ENCODE measurements around the gene KIF2C.
A peak's percentile ranks its signal among the peaks of the same experiment; 100 is the strongest.
"Not testable (repeated sequence)": the region's sequence is repeated elsewhere in the genome, so short reads cannot be mapped to it uniquely, and the experiment has no call there.

The KIF2C gene

DNA sequence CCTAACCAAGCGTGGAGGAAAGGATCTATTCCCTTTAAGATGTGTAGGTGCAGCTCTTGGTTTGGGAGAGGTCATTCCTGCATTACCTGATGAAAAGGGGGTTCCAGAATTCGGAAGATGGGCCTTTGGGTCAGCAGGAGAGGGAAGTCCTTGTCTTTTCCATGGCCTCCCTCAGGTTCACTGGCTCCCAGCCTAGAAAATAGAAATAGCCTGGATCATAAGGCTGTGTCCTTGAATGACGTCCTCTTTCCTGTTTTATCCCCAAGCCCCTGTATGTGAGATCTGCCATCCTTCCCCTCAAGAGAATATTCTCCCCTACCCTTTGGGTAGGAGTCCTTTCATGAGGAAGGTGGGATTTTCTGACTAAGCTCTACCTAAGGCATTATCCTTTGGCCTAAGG, 21.2 kb downstream of the KIF2C start:
- Histone ChIP-seq H3K4me3 (IDR thresholded peaks at IDR 0.05; ENCODE audit: insufficient read depth, low read depth, low read length) (no peak overlapping the region), H3K4me2 (no peak overlapping the region), H3K27me3 (ENCODE audit: insufficient read depth, low read depth) (no peaks in the 10 kb centered on the region), H2AFZ (ENCODE audit: low read depth) (no peak overlapping the region), H3K27ac (no peak overlapping the region), H3K36me3 (ENCODE audit: insufficient read depth) (peaks cover 8% of the 10 kb centered on the region; the same call in 1 of the 2 replicates), H3K79me2 (ENCODE audit: insufficient read depth, low read depth) (no peaks in the 10 kb centered on the region), H3K4me1 (ENCODE audit: low read depth, poor library complexity, severe bottlenecking) (peaks cover 14% of the 10 kb centered on the region), H3K9ac (no peak overlapping the region), H4K20me1 (ENCODE audit: insufficient read depth) (no peaks in the 10 kb centered on the region)
- TF ChIP-seq, protein P1, sequence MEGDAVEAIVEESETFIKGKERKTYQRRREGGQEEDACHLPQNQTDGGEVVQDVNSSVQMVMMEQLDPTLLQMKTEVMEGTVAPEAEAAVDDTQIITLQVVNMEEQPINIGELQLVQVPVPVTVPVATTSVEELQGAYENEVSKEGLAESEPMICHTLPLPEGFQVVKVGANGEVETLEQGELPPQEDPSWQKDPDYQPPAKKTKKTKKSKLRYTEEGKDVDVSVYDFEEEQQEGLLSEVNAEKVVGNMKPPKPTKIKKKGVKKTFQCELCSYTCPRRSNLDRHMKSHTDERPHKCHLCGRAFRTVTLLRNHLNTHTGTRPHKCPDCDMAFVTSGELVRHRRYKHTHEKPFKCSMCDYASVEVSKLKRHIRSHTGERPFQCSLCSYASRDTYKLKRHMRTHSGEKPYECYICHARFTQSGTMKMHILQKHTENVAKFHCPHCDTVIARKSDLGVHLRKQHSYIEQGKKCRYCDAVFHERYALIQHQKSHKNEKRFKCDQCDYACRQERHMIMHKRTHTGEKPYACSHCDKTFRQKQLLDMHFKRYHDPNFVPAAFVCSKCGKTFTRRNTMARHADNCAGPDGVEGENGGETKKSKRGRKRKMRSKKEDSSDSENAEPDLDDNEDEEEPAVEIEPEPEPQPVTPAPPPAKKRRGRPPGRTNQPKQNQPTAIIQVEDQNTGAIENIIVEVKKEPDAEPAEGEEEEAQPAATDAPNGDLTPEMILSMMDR (conservative IDR thresholded peaks at IDR 0.05; ENCODE audit: low read depth, low read length), result no peak

DNA sequence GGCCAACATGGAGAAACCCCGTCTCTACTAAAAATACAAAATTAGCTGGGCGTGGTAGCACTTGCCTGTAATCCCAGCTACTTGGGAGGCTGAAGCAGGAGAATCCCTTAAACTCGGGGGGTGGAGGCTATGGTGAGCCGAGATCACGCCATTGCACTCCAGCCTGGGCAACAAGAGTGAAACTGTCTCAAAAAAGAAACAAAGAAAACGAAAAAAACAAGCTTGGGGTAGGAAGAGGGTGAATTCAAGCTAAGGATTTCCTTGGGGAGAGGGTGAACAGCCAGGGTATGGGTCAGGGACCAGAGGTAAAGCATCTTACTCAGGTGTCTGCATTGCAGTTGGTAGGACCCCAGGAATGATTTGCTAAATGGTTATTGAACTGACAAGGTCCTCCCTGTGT, 26.8 kb downstream of the KIF2C start:
- not testable (repeated sequence) for H3K4me1 ChIP-seq (ENCODE audit: low read depth, poor library complexity, severe bottlenecking); H3K4me3 ChIP-seq (IDR thresholded peaks at IDR 0.05; ENCODE audit: insufficient read depth, low read depth, low read length); H4K20me1 ChIP-seq (ENCODE audit: insufficient read depth); H3K4me2 ChIP-seq; H3K27ac ChIP-seq; H3K9ac ChIP-seq; H3K36me3 ChIP-seq (ENCODE audit: insufficient read depth); H3K27me3 ChIP-seq (ENCODE audit: insufficient read depth, low read depth); H3K79me2 ChIP-seq (ENCODE audit: insufficient read depth, low read depth); H2AFZ ChIP-seq (ENCODE audit: low read depth)

DNA sequence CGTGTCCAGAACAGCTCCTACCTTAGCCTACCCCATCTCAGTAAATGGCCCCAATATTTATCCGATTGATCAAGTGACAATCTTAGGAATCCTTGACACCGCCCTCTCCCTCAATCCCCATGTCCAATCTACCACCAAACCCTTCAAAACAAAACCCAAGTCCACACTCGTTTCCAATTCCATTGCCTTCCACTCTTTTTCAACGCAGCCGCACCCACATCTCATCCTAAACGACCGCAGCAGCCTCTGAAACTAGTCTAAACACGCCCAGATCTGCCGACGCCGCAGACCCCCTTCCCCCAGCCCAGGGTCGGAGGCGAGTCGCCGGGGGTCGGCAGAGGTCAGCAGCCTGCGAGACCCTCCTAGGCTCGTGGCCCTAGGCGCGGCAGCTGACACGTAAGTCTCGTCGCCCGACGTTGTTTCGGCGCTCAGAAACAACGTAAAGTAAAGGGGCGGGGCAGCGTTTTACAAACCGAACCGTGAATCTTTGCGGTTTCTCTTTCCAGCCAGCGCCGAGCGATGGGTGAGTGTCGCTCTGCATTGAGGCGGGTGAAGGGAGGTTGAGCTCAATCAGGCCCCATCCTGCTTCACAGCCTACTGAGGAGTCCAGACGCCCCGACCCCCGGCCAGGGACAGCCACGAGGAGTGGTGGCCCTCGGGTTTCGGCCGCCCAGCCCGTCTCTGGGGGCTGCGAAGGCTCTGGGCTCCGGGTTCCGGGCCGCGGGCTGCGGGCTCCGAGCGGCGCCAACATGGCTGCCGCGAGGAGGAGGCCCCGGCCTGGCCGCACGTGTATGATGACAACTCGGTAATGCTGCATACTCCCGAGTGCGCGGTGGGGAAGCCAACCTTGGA, 35.7 kb downstream of the KIF2C start, which contains the start of gene RPS8:
Gene RPS8, plus strand, starts transcription at position 463 of the 852 bp plus-strand sequence. Its CDS starts 57 bp downstream, at position 520.
- peaks cover 6% of the 10 kb centered on the region; the same call in 1 of the 2 replicates for H4K20me1 ChIP-seq (ENCODE audit: insufficient read depth)
- H3K27ac ChIP-seq, result peak within 1 kb of the TSS; percentile 91
- H3K4me1 ChIP-seq (ENCODE audit: low read depth, poor library complexity, severe bottlenecking), result peaks cover 23% of the 10 kb centered on the region
- peak within 1 kb of the TSS; percentile 46 for H2AFZ ChIP-seq (ENCODE audit: low read depth)
- H3K36me3 ChIP-seq (ENCODE audit: insufficient read depth), result peaks cover 23% of the 10 kb centered on the region; the same call in 1 of the 2 replicates
- peak within 1 kb of the TSS; percentile 94 for H3K4me2 ChIP-seq
- TF ChIP-seq, protein P1 (conservative IDR thresholded peaks at IDR 0.05; ENCODE audit: low read depth, low read length), result no peak
- H3K9ac ChIP-seq, result peak within 1 kb of the TSS; percentile 99
- no peaks in the 10 kb centered on the region for H3K27me3 ChIP-seq (ENCODE audit: insufficient read depth, low read depth)
- peaks cover 39% of the 10 kb centered on the region for H3K79me2 ChIP-seq (ENCODE audit: insufficient read depth, low read depth)
- H3K4me3 ChIP-seq (IDR thresholded peaks at IDR 0.05; ENCODE audit: insufficient read depth, low read depth, low read length), result peak within 1 kb of the TSS; percentile 88

DNA sequence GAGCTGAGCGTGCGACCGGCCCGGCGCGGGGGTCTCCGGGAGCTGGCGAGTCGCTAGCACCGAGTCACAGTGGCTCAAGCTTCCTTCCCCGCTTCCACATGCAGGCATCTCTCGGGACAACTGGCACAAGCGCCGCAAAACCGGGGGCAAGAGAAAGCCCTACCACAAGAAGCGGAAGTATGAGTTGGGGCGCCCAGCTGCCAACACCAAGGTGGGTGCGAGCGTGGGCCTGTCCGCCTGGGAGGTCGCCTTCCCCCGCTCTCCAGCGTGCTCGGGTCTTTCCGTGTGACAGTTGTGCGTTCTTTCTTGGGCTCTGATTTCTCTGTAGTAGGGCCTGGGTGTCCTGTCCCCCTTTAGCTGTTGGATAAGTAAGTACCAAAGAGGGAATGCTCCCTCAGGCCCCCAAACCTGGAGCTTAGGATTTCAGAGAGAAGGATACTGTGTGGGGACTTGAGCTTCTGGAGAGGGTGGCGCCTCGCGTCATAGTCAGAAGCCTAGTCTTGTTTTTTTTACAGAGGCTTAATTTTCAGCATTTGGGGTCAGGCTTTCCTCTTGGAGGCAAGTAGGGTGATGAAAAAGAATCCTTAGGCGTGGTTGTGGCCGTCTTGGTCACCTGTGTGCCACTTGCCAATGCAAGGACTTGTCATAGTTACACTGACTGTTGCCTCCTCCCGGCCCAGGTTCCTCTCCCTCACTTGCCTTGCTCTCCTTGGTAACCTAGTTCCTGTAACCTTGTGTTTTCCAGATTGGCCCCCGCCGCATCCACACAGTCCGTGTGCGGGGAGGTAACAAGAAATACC, 36.5 kb downstream of the KIF2C start:
- Histone ChIP-seq H3K27me3 (ENCODE audit: insufficient read depth, low read depth) (no peaks in the 10 kb centered on the region), H3K4me3 (IDR thresholded peaks at IDR 0.05; ENCODE audit: insufficient read depth, low read depth, low read length) (peak overlapping the region; percentile 88), H3K9ac (peak overlapping the region; percentile 99), H3K27ac (peak overlapping the region; percentile 91), H2AFZ (ENCODE audit: low read depth) (peak overlapping the region; percentile 46; the same call in 1 of the 2 replicates), H3K4me2 (peak overlapping the region; percentile 94), H3K79me2 (ENCODE audit: insufficient read depth, low read depth) (peaks cover 39% of the 10 kb centered on the region), H4K20me1 (ENCODE audit: insufficient read depth) (peaks cover 6% of the 10 kb centered on the region; the same call in 1 of the 2 replicates), H3K4me1 (ENCODE audit: low read depth, poor library complexity, severe bottlenecking) (peaks cover 23% of the 10 kb centered on the region), H3K36me3 (ENCODE audit: insufficient read depth) (peaks cover 23% of the 10 kb centered on the region; the same call in 1 of the 2 replicates)
- TF ChIP-seq, protein P1 (conservative IDR thresholded peaks at IDR 0.05; ENCODE audit: low read depth, low read length), result no peak

Measured in KMS-11 (cell line).